IMR-90 (cell line): ENCODE measurements around the gene WDFY2.

Source experiments
- BHLHE40 ChIP-seq: fragments of 150-350 bp; IDR thresholded peaks from 2 replicates; pipeline ENCODE4 v1.6.1; 2016; ENCODE audit warnings: mild to moderate bottlenecking, low read depth, low read length
- CHD1 ChIP-seq: IDR thresholded peaks from 2 replicates; pipeline ENCODE4 v1.6.1; 2012; ENCODE audit warnings: low read depth, low read length, improper control_type of control experiment
- MXI1 ChIP-seq: IDR thresholded peaks from 2 replicates; pipeline ENCODE4 v1.6.1; 2012; ENCODE audit warnings: low read depth, mild to moderate bottlenecking, low read length, moderate library complexity, borderline replicate concordance
- POLR2A ChIP-seq: IDR thresholded peaks from 2 replicates; pipeline ENCODE4 v1.6.1; 2012; ENCODE audit warnings: mild to moderate bottlenecking, low read depth, low read length
- RAD21 ChIP-seq: IDR thresholded peaks from 2 replicates; pipeline ENCODE4 v1.6.1; 2012; ENCODE audit warnings: low read length, improper control_type of control experiment
- TF ChIP-seq, protein P1 (sequence below): conservative IDR thresholded peaks from 2 replicates; pipeline ENCODE4 v1.5.1; 2012; ENCODE audit warnings: mild to moderate bottlenecking, low read depth, low read length, improper control_type of control experiment
- TF ChIP-seq, protein P2 (sequence below): fragments of 150-350 bp; IDR thresholded peaks from 2 replicates; pipeline ENCODE4 v1.6.1; 2017; ENCODE audit warnings: mild to moderate bottlenecking, antibody characterized with exemption, low read length, low read depth

DNA sequence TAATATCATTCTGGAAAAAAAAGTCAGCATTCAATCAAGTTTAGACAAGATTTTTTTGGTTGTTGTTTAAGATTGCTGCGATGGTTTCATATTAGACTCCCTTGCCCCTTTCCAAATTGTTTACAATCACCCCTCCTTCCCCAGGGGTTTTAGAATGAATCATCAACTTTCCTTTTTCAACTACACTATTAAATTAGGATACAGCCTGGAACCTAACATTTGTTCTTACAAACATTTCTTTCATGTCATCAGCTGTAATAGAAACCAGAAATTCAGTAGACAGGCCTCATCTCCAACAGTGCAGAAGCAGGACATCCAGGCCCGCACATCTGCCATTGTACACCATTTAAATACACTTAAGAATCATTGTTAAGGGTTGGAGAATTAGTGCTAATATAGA lies 44.4 kb upstream of the WDFY2 start:
- TF ChIP-seq, protein P1, sequence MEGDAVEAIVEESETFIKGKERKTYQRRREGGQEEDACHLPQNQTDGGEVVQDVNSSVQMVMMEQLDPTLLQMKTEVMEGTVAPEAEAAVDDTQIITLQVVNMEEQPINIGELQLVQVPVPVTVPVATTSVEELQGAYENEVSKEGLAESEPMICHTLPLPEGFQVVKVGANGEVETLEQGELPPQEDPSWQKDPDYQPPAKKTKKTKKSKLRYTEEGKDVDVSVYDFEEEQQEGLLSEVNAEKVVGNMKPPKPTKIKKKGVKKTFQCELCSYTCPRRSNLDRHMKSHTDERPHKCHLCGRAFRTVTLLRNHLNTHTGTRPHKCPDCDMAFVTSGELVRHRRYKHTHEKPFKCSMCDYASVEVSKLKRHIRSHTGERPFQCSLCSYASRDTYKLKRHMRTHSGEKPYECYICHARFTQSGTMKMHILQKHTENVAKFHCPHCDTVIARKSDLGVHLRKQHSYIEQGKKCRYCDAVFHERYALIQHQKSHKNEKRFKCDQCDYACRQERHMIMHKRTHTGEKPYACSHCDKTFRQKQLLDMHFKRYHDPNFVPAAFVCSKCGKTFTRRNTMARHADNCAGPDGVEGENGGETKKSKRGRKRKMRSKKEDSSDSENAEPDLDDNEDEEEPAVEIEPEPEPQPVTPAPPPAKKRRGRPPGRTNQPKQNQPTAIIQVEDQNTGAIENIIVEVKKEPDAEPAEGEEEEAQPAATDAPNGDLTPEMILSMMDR: no peak
- TF ChIP-seq POLR2A (no peak), BHLHE40 (no peak), RAD21 (no peak), MXI1 (no peak), CHD1 (no peak)
- TF ChIP-seq, protein P2, sequence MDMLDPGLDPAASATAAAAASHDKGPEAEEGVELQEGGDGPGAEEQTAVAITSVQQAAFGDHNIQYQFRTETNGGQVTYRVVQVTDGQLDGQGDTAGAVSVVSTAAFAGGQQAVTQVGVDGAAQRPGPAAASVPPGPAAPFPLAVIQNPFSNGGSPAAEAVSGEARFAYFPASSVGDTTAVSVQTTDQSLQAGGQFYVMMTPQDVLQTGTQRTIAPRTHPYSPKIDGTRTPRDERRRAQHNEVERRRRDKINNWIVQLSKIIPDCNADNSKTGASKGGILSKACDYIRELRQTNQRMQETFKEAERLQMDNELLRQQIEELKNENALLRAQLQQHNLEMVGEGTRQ: no peak
